Measurements from ENCODE around the gene AKAP8L.
"Not testable (repeated sequence)": the region's sequence is repeated elsewhere in the genome, so short reads cannot be mapped to it uniquely, and the experiment has no call there.

AKAP8L gene

DNA sequence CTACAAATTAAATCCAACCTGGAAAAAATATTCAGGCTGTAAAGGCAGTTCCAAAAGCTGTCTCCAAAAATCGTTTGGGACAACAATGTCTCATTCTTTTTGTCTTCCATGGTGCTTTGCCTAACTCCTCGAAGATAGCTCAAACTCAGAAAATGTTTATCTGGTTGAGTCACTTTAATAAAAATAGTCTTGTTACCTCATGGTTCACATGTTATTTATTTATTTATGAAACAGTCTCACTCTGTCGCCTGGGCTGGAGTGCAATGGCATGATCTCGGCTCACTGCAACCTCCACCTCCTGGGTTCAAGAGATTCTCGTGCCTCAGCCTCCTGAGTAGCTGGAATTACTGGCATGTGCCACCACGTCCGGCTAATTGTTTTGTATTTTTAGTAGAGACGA lies 81.6 kb downstream of the AKAP8L start:
- no peak for DNase-seq

DNA sequence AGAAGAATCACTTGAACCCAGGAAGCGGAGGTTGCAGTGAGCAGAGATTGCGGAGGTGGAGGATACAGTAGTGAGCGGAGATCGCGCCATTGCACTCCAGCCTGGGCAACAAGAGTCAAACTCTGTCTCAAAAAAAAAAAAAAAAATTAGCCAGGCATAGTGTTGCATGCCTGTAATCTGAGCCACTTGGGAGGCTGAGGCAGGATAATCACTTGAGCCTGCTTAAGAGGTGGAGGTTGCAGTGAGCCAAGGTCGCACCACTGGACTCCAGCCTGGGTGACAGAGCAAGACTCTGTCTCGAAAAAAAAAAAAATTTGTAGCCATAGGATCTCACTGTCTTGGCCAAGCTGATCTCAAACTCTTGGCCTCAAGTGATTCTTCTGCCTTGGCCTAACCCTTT lies 82.8 kb downstream of the AKAP8L start:
- not testable (repeated sequence) for DNase-seq

DNA sequence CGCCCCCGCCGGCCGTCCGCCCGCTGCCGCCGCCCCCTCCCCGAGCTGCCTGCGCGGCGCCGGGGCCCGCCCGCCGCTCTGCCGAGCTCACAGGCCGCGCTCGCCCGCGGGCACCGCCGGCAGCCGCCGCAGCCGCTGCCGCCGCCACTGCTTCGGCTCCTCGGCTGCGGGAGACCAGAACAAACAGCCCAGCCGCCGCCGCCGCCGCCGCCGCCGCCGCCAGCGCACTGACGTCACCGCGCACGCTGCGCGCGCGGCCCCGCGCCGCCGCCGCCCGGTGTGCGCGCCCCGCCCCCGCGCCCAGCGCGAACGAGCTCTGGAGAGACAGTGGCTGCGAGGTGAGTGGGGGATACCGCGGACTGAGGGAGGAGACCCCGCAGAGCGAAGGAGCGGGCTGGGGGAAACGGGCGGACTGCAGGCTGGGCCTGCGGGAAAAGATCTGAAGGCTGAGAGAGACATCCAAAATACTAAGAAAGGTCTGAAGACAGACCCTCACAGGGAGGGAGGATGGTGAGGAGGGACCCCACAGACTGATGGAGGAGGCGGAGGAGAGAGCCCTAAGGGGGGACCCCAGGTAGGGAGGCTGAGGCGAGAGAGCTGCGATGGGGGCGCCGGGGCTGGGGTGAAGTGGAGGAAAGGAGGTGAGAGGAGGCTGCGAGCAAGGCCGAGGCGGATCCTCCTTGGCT lies 86.3 kb downstream of the AKAP8L start, which contains the start of gene BRD4:
Gene BRD4, minus strand, starts transcription at position 229 of the 686 bp plus-strand sequence. CDS start 59,440 bp downstream, outside the sequence.
- DNase-seq, result peak; percentile 45 to 73 (median 54)

DNA sequence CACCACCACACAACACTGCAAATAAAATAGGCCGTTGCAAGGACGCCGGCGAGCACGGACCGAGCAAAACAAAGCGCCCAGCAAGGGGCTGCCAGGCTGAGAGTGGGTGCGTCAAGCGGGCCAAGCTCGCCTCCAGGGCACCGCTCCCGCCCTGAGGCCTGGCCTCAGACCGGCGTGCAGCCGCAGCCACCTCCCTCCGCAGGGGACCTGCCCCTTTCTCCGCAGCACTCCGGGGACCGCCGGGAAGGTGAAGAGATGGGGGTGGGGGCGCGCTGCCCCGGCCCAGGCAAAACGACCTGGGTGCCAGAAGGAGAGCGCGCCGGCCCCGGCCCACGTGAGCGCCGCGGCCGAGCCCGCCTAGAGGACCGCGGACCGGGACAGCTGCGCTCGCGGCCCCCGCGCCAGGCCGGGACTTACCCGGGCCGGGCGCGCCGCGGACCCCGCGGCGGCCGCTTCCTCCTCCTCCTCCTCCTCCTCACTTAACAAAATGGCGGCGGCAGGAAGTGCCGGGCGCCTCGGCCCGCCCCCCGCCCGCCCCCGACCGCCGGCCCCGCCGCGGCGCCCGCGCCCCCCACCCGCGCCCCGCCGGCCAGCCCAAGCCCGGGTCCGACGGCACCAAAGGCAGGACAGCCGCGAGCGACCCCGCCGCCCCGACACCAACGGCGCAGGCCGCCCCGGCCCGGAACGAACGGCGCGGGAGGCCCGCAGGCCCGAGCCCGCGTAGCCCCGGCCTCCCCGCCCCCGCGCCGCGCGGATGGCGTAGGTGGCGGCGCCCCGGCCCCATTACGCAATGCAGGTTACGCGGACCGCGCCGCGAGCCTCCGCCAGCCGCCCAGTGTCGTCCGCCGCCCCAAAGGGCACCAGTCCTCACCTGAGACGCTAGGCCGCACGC lies 87.1 kb downstream of the AKAP8L start:
- DNase-seq, result peak; percentile 39 to 59 (median 40)

DNA sequence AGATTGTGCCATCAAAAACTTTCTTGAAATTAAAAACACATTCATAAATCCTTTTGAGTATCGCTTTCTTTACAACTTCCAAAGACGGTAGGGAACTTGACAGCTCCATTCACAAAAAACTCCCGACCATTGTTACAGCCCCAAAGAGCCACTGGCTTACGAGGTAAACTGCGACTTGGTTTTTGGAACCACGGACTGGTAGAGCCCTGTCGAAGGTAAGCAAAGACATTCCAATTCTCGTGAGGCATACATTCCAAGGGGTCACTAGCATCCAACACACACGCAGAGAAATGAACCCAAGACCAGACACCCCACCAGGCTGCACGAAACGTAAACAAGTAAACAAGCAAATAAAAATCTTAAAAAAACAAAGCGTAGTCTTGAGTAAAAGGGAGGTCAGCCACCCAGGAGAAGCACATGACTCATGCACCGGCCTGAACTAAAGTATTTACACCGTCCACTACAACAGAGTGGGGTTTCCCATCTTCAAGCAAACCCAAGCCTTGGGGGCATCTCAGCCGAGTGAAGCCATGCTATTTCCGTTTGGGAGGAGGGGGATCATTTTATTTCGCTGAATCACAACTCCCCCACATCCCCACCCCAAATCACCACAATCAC lies 87.9 kb downstream of the AKAP8L start:
- no peak for DNase-seq
